Mesodermal cell (in vitro differentiated cells): Measurements from ENCODE around the gene PCDH15.

ENCODE experiments used
- H3K27ac ChIP-seq: 2 replicates; pipeline ENCODE4 v1.7.0; 2013; ENCODE audit warnings: mild to moderate bottlenecking, low read depth, low read length, moderate library complexity; ENCODE audit not compliant: severe bottlenecking
- H3K36me3 ChIP-seq: 2 replicates; pipeline ENCODE4 v1.7.1; 2013; ENCODE audit warnings: mild to moderate bottlenecking, low read length, moderate library complexity; ENCODE audit not compliant: control insufficient read depth, insufficient read depth
- H3K4me1 ChIP-seq: one replicate; pipeline ENCODE4 v1.7.1; 2013; ENCODE audit warnings: mild to moderate bottlenecking, low read length; ENCODE audit not compliant: insufficient read depth, control insufficient read depth, poor library complexity, severe bottlenecking
- H3K4me3 ChIP-seq: 2 replicates; pipeline ENCODE4 v1.7.0; 2013; ENCODE audit warnings: low read length, control low read depth, mild to moderate bottlenecking; ENCODE audit not compliant: insufficient read depth, poor library complexity, severe bottlenecking; ENCODE audit errors: extremely low read depth
- H3K9me3 ChIP-seq: 2 replicates; pipeline ENCODE4 v1.7.1; 2013; ENCODE audit warnings: mild to moderate bottlenecking, low read length, moderate library complexity; ENCODE audit not compliant: control insufficient read depth
- WGBS, 2 experiments: methylation state at CpG; one replicate each; pipeline ENCODE4 v1.1.5; 2013; ENCODE audit warnings: missing lambda C conversion rate in 2 of 2; ENCODE audit not compliant: insufficient coverage in 2 of 2; 5-methylcytosine and 5-hydroxymethylcytosine counted together

PCDH15 gene

GRCh38 chr10:54653518-54653917, 147.5 kb downstream of the PCDH15 start:
- Histone ChIP-seq H3K36me3 (no peaks in the 10 kb centered on the region), H3K27ac (no peak overlapping the region)

GRCh38 chr10:54650547-54650946, 150.5 kb downstream of the PCDH15 start:
- Histone ChIP-seq H3K4me1 (no peaks in the 10 kb centered on the region), H3K4me3 (no peak overlapping the region), H3K9me3 (no peaks in the 10 kb centered on the region), H3K36me3 (no peaks in the 10 kb centered on the region), H3K27ac (no peak overlapping the region)
- WGBS, 2 experiments, result 71 to 88% methylated on average over 1 to 2 of the region's 2 CpGs

More at GRCh38 chr10:54653518-54653917, 147.5 kb downstream of the PCDH15 start:
- 92 to 94% methylated on average over 2 of the region's 2 CpGs for WGBS, 2 experiments
- H3K4me1 ChIP-seq, result no peaks in the 10 kb centered on the region
- H3K9me3 ChIP-seq, result no peaks in the 10 kb centered on the region
- no peak overlapping the region for H3K4me3 ChIP-seq

GRCh38 chr10:54622017-54622416, 179.0 kb downstream of the PCDH15 start:
- WGBS, 2 experiments, result 83% methylated on average over 2 of the region's 3 CpGs; no CpG with 5 or more reads in 1 of the 2 experiments
- H3K9me3 ChIP-seq, result no peaks in the 10 kb centered on the region
- no peaks in the 10 kb centered on the region for H3K4me1 ChIP-seq
- no peak overlapping the region for H3K27ac ChIP-seq
- no peaks in the 10 kb centered on the region for H3K36me3 ChIP-seq
- H3K4me3 ChIP-seq, result no peak overlapping the region

DNA sequence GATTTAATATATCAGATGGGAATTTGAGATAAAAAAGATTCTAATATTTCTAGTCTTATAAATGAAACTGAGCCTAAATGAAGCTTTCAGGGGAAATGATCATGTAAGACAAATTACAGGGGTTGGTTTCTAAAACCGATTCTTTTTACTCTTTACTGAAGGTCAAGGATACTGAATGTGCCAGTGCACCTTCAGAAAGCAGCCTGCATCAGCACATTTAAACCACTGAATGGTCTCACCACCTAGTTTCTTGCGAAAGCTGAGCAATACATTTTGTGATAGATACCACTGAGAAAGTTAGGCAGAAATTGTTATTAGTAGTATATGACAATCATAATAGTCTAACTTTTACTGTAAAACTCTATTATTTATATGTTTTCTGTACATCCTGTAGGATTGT, 180.7 kb downstream of the PCDH15 start:
- Histone ChIP-seq H3K4me3 (no peak overlapping the region), H3K4me1 (no peaks in the 10 kb centered on the region), H3K9me3 (no peaks in the 10 kb centered on the region), H3K36me3 (no peaks in the 10 kb centered on the region), H3K27ac (no peak overlapping the region)
- 78% methylated on average over 1 of the region's 2 CpGs; no CpG with 5 or more reads in 1 of the 2 experiments for WGBS, 2 experiments

GRCh38 chr10:54614072-54614471, 187.0 kb downstream of the PCDH15 start:
- no CpG with 5 or more reads among the region's 1 CpG for WGBS, 2 experiments

GRCh38 chr10:54613162-54613561, 187.9 kb downstream of the PCDH15 start:
- H3K9me3 ChIP-seq, result no peaks in the 10 kb centered on the region
- H3K4me3 ChIP-seq, result no peak overlapping the region
- no peak overlapping the region for H3K27ac ChIP-seq
- H3K36me3 ChIP-seq, result no peaks in the 10 kb centered on the region
- H3K4me1 ChIP-seq, result no peaks in the 10 kb centered on the region

More at GRCh38 chr10:54614072-54614471, 187.0 kb downstream of the PCDH15 start:
- no peaks in the 10 kb centered on the region for H3K36me3 ChIP-seq
- no peak overlapping the region for H3K27ac ChIP-seq
- H3K9me3 ChIP-seq, result no peaks in the 10 kb centered on the region
- no peaks in the 10 kb centered on the region for H3K4me1 ChIP-seq
- H3K4me3 ChIP-seq, result no peak overlapping the region

DNA sequence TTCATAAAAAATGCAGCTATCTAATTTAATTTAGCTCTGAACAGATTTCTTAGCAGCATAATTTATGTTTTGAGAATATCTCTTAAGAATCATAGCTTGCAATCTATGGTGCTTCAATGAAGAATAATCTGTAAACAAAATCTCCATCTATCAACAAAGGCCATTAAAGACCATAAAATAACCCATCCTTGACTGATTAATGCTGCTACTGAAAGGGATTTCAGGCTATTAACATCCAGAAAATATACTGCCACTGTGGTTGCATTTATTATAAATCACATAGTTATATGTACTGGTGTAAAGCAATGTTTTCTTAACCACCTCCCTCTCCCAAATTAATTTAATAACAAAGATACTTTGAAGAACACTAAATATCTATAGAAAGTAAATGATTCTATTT, 191.6 kb downstream of the PCDH15 start:
- Histone ChIP-seq H3K4me3 (no peak overlapping the region), H3K9me3 (no peaks in the 10 kb centered on the region), H3K27ac (no peak overlapping the region), H3K36me3 (no peaks in the 10 kb centered on the region), H3K4me1 (no peaks in the 10 kb centered on the region)

DNA sequence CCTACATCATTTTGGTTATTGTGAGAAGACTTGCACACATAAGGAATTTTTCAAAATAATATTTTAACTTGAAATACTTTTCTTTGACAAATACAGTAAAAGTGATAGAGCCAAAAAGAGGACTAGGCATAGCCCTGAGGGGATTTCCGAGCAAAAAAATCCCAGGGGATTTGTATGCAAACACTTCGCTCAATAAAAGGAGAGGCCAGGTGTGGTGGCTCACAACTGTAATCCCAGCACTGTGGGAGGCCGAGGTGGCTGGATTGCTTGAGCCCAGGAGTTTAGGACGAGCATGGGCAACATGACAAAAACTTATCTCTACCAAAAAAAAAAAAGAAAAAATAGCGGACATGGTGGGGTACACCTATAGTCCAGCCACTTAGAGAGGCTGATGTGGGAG, 193.0 kb downstream of the PCDH15 start:
- WGBS, 2 experiments, result 67 to 92% methylated on average over 2 of the region's 5 CpGs

DNA sequence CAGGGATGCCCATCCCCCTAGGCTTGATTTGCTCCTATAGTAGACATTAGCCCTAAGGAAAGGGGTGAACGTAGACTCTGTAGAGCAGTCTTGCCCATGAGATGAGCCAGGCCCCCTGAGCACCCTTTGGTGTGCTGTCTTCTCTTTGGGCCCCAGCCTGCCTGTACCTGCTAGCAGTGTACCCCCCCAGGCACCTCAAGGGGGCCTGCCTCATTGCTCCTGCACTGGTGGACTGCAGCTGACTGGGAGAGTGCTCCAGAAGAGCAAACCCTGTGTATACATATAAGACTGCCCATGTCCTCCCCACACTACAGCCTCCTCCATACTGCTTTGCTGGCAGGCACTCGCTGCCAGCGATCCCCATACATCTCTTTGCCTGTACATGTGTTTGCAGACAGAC, 206.7 kb downstream of the PCDH15 start:
- no peaks in the 10 kb centered on the region for H3K4me1 ChIP-seq
- no peak overlapping the region for H3K4me3 ChIP-seq
- H3K36me3 ChIP-seq, result no peaks in the 10 kb centered on the region
- H3K9me3 ChIP-seq, result no peaks in the 10 kb centered on the region
- WGBS, 2 experiments, result 81 to 85% methylated on average over 3 of the region's 3 CpGs
- no peak overlapping the region for H3K27ac ChIP-seq

More for the DNA sequence above, 193.0 kb downstream of the PCDH15 start:
- H3K4me3 ChIP-seq, result no peak overlapping the region
- H3K4me1 ChIP-seq, result no peaks in the 10 kb centered on the region
- no peak overlapping the region for H3K27ac ChIP-seq
- no peaks in the 10 kb centered on the region for H3K36me3 ChIP-seq
- H3K9me3 ChIP-seq, result no peaks in the 10 kb centered on the region

DNA sequence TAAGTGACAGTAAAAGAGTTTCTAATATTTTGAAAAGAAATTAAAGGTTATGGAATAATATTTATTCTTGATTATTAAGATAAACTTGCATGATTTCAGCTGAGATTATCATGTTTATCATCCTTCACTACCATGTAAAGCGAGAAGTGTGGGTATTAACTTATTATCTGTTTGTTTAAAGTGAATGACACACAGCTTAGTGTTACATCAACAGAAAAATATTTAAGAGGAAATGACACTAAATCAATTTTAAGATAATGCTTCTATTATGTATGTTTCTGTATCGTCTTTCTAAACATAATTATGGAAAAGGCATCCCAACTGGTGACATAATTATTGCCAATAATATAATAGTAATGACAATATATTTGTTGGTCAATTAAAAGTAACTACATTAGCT, 213.1 kb downstream of the PCDH15 start:
- Histone ChIP-seq H3K36me3 (no peaks in the 10 kb centered on the region), H3K4me1 (no peaks in the 10 kb centered on the region), H3K27ac (no peak overlapping the region), H3K9me3 (no peaks in the 10 kb centered on the region), H3K4me3 (no peak overlapping the region)
- WGBS, 2 experiments, result no CpG with 5 or more reads among the region's 2 CpGs

DNA sequence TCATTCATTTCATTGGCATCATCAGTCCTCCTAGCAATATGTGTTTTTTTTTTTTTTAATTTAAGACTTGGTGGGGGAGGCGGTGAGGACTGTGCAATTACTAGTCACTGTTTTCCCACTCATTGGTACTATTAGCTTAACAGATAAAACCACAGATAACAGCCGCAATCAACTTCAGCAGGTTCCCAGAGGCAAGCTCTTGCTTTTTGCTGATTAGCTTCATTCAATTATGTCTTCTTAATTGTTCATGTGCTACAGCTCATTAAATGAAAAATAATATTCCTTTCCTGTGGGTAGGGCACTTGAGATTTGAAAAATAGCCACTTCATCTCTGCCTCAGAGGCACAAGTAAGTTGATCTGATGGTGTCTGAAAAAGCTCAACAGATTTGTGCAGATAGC, 215.5 kb downstream of the PCDH15 start:
- Histone ChIP-seq H3K27ac (no peak overlapping the region), H3K4me1 (no peaks in the 10 kb centered on the region), H3K9me3 (no peaks in the 10 kb centered on the region), H3K4me3 (no peak overlapping the region), H3K36me3 (no peaks in the 10 kb centered on the region)
- WGBS, 2 experiments, result no CpG with 5 or more reads among the region's 2 CpGs

GRCh38 chr10:54577682-54578081, 223.3 kb downstream of the PCDH15 start:
- H3K36me3 ChIP-seq, result no peaks in the 10 kb centered on the region
- WGBS, 2 experiments, result no CpG with 5 or more reads among the region's 2 CpGs
- no peaks in the 10 kb centered on the region for H3K9me3 ChIP-seq
- H3K4me1 ChIP-seq, result no peaks in the 10 kb centered on the region
- H3K27ac ChIP-seq, result no peak overlapping the region
- H3K4me3 ChIP-seq, result no peak overlapping the region
